GM19395 (cell line): ENCODE data around the gene HTRA3.

Experiments used
- ATAC-seq: cut with Tn5 transposase; IDR thresholded peaks from one replicate; pipeline ENCODE4 v1.9.1; 2021; ENCODE audit warnings: mild to moderate bottlenecking, moderate library complexity; ENCODE audit not compliant: unreplicated experiment

Gene HTRA3

DNA sequence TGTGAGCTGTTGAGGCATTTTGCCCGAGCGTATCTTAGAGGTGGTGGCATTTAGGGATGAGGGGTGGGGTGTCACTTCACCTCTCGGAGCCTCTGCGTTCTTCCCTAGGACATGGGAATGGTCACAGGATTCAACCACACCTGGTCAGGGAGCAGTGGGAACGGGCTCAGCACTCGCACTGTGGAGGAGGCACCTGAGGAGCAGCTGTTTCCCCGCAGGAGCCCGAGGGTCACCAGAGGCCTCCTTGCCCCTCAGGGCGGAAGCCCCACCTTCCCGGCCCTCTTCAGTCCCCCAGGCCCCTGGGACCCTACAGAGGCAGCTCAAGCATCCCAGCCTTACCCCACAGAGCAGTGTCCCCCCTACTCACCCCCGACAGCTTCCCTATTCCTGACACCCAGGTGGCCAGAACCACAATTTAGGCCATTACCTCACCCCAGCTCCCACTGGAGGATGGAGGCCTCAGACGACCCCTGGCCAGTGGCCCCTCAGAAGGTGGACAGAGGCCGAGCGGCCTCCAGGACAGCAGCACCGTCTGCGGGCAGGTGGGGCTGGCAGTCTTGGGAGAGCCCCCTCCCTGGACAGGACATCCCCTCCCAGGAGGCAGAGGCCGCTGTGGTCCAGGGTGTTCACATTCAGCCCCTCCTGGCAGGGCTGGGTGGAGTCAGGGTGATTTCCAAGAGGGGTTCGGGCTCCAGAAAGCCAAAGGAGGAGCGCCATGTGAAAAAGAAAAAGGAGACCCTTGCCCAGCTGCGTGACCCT is 4.2 kb upstream of the HTRA3 start:
- ATAC-seq, result no peak

GRCh38 chr4:8266088-8266487 is 3.5 kb upstream of the HTRA3 start:
- ATAC-seq, result no peak

GRCh38 chr4:8266508-8266907 is 3.0 kb upstream of the HTRA3 start:
- no peak for ATAC-seq

DNA sequence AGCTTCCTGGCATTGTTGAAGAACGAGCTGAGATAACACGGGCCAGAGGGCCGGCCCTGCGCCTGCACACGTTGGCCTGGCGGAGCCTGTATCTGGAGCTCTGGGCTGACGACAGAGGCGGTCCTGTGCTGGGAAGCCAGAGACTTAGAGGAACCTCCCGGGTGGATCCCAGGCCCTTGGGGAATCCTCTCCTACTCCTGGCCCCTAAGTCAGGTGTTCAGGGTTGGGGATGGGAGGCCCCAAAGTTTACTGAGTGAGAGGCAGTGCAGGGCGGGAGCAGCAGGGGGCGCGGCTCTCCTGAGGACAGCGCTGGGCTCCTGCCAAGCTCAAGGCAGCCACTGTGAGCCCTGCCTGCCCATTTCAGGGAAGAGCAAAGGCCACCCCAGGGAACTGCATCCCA is 2.5 kb upstream of the HTRA3 start:
- ATAC-seq, result no peak

DNA sequence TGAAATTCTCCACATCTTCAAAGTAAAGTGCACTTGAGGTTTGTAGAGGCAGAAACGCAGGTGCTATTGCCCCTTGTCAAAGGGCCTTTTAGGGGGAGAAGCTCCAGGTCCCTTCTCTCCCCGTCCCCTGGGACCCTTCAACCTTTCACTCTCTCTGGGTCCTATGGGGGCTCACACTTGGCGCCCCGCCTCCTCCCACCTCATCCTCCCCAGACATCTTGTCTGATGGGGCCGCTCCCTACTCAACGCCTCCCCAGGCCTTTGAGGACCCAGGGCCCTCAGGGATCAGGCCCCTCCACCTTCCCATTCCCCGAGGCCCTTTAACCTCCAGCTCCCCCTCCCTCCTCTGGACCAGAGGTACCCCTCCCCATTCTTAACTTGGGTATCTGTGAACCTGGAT is 1.3 kb upstream of the HTRA3 start:
- no peak for ATAC-seq

- no peak for ATAC-seq
These were observed 536 bp upstream of the HTRA3 start for GRCh38 chr4:8268901-8269534.

- no peak for ATAC-seq
These were observed 841 bp downstream of the HTRA3 start for GRCh38 chr4:8270418-8270771.

DNA sequence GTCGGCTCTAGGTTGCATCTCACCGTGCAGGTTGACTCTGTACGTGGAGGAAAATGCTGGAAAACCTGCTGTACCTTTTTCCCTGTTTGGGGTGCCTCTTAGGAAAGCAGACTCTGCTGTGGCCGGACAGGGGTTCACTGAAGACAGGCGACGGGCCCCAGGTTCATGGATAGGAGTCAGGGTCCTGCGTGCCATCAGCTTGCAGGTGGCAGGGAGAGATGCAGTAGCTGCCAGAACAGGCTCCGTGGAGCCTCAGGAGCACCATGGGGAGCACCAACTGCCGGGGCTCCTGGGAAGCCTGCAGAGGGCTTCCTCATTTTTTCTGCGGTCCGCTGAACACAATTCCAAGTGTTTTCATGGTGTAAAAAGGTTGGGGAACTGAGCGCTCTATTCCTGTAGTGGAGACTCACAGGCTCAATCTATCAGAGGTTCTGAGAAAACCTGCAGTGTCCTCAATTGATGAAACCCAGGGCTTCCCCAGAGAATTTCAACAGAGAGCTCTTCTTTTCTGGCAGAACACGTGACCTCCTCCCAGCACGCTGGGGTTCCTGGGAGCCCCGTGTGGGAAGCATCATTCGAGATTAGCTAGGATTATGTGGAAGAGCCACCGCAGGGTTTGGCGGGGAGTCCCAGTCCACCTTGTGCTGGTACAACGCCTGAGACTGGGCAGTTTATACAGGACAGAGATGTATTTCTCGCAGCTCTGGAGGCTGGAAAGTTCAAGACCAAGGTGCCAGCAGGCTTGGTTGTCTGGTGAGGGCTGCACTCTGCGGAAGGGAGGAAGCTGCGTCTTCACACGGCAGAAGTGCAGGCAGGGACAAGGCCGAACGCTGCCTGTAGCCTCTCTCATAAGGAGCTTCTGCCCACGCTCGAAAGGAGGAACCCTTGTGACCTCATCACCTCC is 1.6 kb downstream of the HTRA3 start:
- ATAC-seq, result no peak

DNA sequence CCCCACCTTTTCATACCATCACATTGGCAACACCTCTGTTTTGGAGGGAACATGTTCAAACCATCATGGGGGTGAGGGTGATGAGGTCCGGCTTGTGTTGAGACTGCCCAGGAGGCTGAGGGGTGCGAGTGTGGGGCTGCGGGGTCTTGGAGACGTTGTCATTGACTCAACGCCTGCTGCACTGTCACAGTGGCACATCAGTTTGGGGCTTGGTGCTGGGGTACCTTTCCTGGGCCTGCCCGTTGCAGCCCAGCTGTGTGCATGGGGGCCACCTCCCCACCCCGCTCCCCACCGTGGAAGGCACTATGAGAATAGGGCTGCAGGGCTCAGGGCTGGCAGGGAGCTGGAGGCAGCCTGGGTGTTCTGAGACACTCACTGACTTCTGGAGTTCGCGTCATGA is 2.3 kb downstream of the HTRA3 start:
- ATAC-seq, result no peak

- ATAC-seq, result no peak
These were observed 3.2 kb downstream of the HTRA3 start for GRCh38 chr4:8272472-8273428.

DNA sequence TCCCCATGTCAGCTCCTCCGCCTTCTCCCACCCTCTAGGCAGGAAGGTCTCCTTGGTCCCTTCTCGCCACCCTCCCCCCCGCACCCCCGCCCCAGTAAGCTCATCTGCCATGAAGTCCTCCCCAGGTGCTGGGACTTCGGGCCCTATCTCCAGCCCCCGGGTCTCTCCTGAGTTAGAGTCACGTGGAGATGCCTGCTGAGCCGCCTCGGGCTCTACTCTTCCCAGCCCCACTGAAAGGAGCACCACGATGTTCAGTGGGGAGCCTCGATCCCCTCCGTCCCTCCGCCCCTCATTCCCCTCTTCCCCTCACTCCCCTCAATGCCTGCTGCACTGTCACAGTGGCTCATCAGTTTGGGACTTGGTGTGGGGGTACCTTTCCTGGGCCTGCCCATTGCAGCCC is 3.9 kb downstream of the HTRA3 start:
- no peak for ATAC-seq

DNA sequence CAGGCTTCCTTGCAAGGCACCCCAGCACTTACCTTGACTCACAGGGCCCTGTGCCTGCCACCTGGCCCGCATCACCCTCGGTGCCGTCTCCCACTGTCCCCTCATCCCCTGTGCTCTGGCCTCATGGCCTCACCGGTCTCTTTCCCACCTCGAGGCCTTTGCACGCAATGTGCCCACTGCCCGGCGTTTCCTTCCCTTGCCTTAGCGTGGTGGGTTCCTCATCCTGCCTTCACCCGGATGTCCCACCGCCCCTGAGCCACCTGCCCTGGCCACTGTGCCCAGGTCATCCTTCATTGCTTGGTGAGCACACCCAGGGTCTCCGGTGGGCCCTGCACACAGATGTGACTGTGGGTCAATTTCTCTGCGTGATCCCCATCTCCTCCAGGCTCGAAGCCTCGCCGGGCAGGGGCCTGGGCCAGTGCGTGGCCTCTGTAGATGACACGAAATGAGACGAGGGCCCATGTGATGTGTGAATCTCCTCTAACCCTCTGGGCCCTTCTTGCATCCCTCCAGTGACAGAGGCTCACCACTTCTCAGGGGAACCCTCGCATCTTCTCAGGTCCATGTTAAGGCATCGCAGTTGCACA is 4.6 kb downstream of the HTRA3 start:
- ATAC-seq, result no peak

GRCh38 chr4:8274765-8275547 is 5.4 kb downstream of the HTRA3 start:
- ATAC-seq, result no peak

DNA sequence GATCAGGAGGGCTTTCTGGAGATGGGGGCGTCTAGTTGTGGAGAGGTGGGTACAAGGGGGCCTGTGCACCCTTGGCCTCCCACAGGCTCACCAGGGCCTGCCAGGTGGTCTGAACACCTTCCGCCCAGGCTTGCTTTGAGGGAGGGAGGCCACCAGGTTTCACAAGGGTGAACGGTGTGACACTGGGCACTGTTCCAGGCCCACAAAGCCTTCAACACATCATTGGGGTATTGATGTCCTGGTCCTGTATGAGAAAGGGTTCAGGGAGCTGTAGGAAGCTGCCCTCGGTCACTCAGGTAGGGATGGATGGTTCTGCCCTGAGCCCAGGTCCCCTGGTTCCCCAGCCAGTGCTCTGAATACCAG is 6.0 kb downstream of the HTRA3 start:
- no peak for ATAC-seq

DNA sequence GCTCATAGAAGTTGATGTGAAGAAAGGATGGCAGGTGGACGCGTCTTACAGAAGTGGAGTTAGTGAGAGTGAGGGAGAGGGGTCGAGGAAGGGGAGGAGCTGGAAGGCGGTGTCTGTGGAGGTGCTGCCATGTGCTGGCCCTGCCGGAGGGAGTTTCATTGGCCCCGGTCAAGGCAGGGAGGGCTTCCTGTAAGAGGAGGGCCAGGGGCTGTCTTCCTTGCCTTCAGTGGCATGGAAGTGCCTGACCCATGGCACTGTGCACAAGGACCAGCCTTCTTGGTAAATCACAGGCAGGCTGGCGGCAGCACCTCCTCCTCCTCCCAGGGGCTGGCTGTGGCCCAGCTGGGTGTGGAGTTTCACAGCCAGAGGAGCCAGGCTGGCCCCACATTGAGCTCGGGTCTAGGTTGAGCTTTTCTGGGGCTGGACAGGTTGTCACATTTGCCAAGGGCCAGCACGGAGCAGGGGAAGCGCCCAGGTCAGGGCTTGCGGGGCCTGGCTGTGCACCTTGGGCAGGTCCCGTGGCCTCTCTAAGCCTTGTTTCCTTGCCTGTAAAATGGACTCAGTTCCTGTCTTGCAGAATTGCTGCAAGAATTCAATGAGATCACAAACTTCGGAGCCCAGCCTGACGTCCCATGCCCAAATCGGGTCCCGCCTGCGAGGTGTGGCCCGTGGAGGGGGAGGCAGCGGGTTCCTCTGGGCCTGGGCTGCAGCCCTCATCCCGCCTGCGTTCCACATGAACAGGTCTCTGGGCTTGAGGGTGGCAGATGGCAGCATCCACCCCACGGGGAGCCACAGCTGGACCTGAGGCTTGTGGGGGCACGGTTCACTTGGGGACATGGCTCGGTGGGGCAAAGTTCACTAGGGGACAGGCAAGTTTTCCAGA is 7.0 kb downstream of the HTRA3 start:
- ATAC-seq, result no peak

GRCh38 chr4:8277356-8278008 is 7.9 kb downstream of the HTRA3 start:
- ATAC-seq, result no peak

- no peak for ATAC-seq
These were observed 8.4 kb downstream of the HTRA3 start for GRCh38 chr4:8278009-8278395.
